ENCODE measurements around the gene CDC42EP5.
"Not testable (repeated sequence)": the region's sequence is repeated elsewhere in the genome, so short reads cannot be mapped to it uniquely, and the experiment has no call there.

Gene CDC42EP5

GRCh38 chr19:54473892-54474372 is 836 bp upstream of the CDC42EP5 start:
- peak overlapping the region; percentile 76 to 87 for H3K9ac ChIP-seq (ENCODE audit: low read depth in 1 of 2, low read length in 2 of 2)
- H3K36me3 ChIP-seq (ENCODE audit: control insufficient read depth in 2 of 2, insufficient read depth in 2 of 2, low read length in 2 of 2): peaks cover 0 to 4% of the 10 kb centered on the region in 2 donors
- H3K27me3 ChIP-seq (ENCODE audit: control insufficient read depth in 2 of 2, insufficient read depth in 2 of 2, low read length in 2 of 2): peaks cover 0 to 5% of the 10 kb centered on the region in 2 donors
- H3K9me3 ChIP-seq (ENCODE audit: control insufficient read depth in 2 of 2, low read length in 2 of 2): no peaks in the 10 kb centered on the region
- H3K27ac ChIP-seq (ENCODE audit: low read depth in 2 of 2, low read length in 2 of 2): peak overlapping the region; percentile 89 to 96
- H3K4me3 ChIP-seq (ENCODE audit: low read length in 2 of 2): peak overlapping the region; percentile 65 to 83
- peaks cover 22 to 28% of the 10 kb centered on the region in 2 donors for H3K4me1 ChIP-seq (ENCODE audit: control insufficient read depth in 2 of 2, insufficient read depth in 2 of 2, low read length in 2 of 2)

GRCh38 chr19:54470991-54471782 is 1.9 kb downstream of the CDC42EP5 start:
- H3K27me3 ChIP-seq (ENCODE audit: control insufficient read depth in 2 of 2, insufficient read depth in 2 of 2, low read length in 2 of 2): peaks cover 0 to 5% of the 10 kb centered on the region in 2 donors
- no peaks in the 10 kb centered on the region for H3K9me3 ChIP-seq (ENCODE audit: control insufficient read depth in 2 of 2, low read length in 2 of 2)
- peaks cover 0 to 4% of the 10 kb centered on the region in 2 donors for H3K36me3 ChIP-seq (ENCODE audit: control insufficient read depth in 2 of 2, insufficient read depth in 2 of 2, low read length in 2 of 2)
- H3K9ac ChIP-seq (ENCODE audit: low read depth in 1 of 2, low read length in 2 of 2): peak overlapping the region; percentile 87 to 98
- H3K4me1 ChIP-seq (ENCODE audit: control insufficient read depth in 2 of 2, insufficient read depth in 2 of 2, low read length in 2 of 2): peaks cover 17 to 47% of the 10 kb centered on the region in 2 donors
- H3K27ac ChIP-seq (ENCODE audit: low read depth in 2 of 2, low read length in 2 of 2): peak overlapping the region; percentile 95 to 99
- peak overlapping the region; percentile 77 to 79 for H3K4me3 ChIP-seq (ENCODE audit: low read length in 2 of 2)

GRCh38 chr19:54470276-54470887 is 2.7 kb downstream of the CDC42EP5 start:
- peaks cover 18 to 54% of the 10 kb centered on the region in 2 donors for H3K4me1 ChIP-seq (ENCODE audit: control insufficient read depth in 2 of 2, insufficient read depth in 2 of 2, low read length in 2 of 2)
- peak overlapping the region; percentile 95 to 99 for H3K27ac ChIP-seq (ENCODE audit: low read depth in 2 of 2, low read length in 2 of 2)
- peaks cover 4% of the 10 kb centered on the region in 2 donors for H3K36me3 ChIP-seq (ENCODE audit: control insufficient read depth in 2 of 2, insufficient read depth in 2 of 2, low read length in 2 of 2)
- peak overlapping the region; percentile 77 to 79 for H3K4me3 ChIP-seq (ENCODE audit: low read length in 2 of 2)
- H3K9me3 ChIP-seq (ENCODE audit: control insufficient read depth in 2 of 2, low read length in 2 of 2): no peaks in the 10 kb centered on the region
- H3K27me3 ChIP-seq (ENCODE audit: control insufficient read depth in 2 of 2, insufficient read depth in 2 of 2, low read length in 2 of 2): peaks cover 0 to 5% of the 10 kb centered on the region in 2 donors
- peak overlapping the region; percentile 87 to 98 for H3K9ac ChIP-seq (ENCODE audit: low read depth in 1 of 2, low read length in 2 of 2)

- peaks cover 0 to 5% of the 10 kb centered on the region in 2 donors for H3K27me3 ChIP-seq (ENCODE audit: control insufficient read depth in 2 of 2, insufficient read depth in 2 of 2, low read length in 2 of 2)
- no peaks in the 10 kb centered on the region for H3K9me3 ChIP-seq (ENCODE audit: control insufficient read depth in 2 of 2, low read length in 2 of 2)
- H3K36me3 ChIP-seq (ENCODE audit: control insufficient read depth in 2 of 2, insufficient read depth in 2 of 2, low read length in 2 of 2): peaks cover 4% of the 10 kb centered on the region in 2 donors
- H3K4me1 ChIP-seq (ENCODE audit: control insufficient read depth in 2 of 2, insufficient read depth in 2 of 2, low read length in 2 of 2): peaks cover 22 to 57% of the 10 kb centered on the region in 2 donors
- H3K9ac ChIP-seq (ENCODE audit: low read depth in 1 of 2, low read length in 2 of 2): peak overlapping the region; percentile 87 to 98
- peak overlapping the region; percentile 95 to 99 for H3K27ac ChIP-seq (ENCODE audit: low read depth in 2 of 2, low read length in 2 of 2)
- peak overlapping the region; percentile 77 to 79 for H3K4me3 ChIP-seq (ENCODE audit: low read length in 2 of 2)
Observed at GRCh38 chr19:54469496-54469934, 3.6 kb downstream of the CDC42EP5 start.

GRCh38 chr19:54466110-54466480 is 7.0 kb downstream of the CDC42EP5 start:
- Histone ChIP-seq H3K9ac (ENCODE audit: low read depth in 1 of 2, low read length in 2 of 2) (peak overlapping the region in 1 of 2 donors; percentile 26), H3K27ac (ENCODE audit: low read depth in 2 of 2, low read length in 2 of 2) (peak overlapping the region; percentile 99), H3K4me1 (ENCODE audit: control insufficient read depth in 2 of 2, insufficient read depth in 2 of 2, low read length in 2 of 2) (peaks cover 37 to 71% of the 10 kb centered on the region in 2 donors)
- not testable (repeated sequence) for H3K4me3 ChIP-seq (ENCODE audit: low read length in 2 of 2); H3K9me3 ChIP-seq (ENCODE audit: control insufficient read depth in 2 of 2, low read length in 2 of 2); H3K27me3 ChIP-seq (ENCODE audit: control insufficient read depth in 2 of 2, insufficient read depth in 2 of 2, low read length in 2 of 2); H3K36me3 ChIP-seq (ENCODE audit: control insufficient read depth in 2 of 2, insufficient read depth in 2 of 2, low read length in 2 of 2)

- Histone ChIP-seq H3K4me1 (ENCODE audit: control insufficient read depth in 2 of 2, insufficient read depth in 2 of 2, low read length in 2 of 2) (peaks cover 39 to 70% of the 10 kb centered on the region in 2 donors), H3K36me3 (ENCODE audit: control insufficient read depth in 2 of 2, insufficient read depth in 2 of 2, low read length in 2 of 2) (peaks cover 8 to 9% of the 10 kb centered on the region in 2 donors), H3K9me3 (ENCODE audit: control insufficient read depth in 2 of 2, low read length in 2 of 2) (no peaks in the 10 kb centered on the region), H3K4me3 (ENCODE audit: low read length in 2 of 2) (no peak overlapping the region), H3K27ac (ENCODE audit: low read depth in 2 of 2, low read length in 2 of 2) (peak overlapping the region; percentile 99), H3K27me3 (ENCODE audit: control insufficient read depth in 2 of 2, insufficient read depth in 2 of 2, low read length in 2 of 2) (peaks cover 0 to 5% of the 10 kb centered on the region in 2 donors), H3K9ac (ENCODE audit: low read depth in 1 of 2, low read length in 2 of 2) (peak overlapping the region in 1 of 2 donors; percentile 26)
Observed at GRCh38 chr19:54465426-54466109, 7.5 kb downstream of the CDC42EP5 start.

- Histone ChIP-seq H3K4me1 (ENCODE audit: control insufficient read depth in 2 of 2, insufficient read depth in 2 of 2, low read length in 2 of 2) (peaks cover 37 to 63% of the 10 kb centered on the region in 2 donors), H3K9ac (ENCODE audit: low read depth in 1 of 2, low read length in 2 of 2) (peak overlapping the region; percentile 56 to 69)
Observed at GRCh38 chr19:54464630-54465425, 8.3 kb downstream of the CDC42EP5 start.

GRCh38 chr19:54464044-54464629 is 9.0 kb downstream of the CDC42EP5 start:
- peaks cover 17 to 18% of the 10 kb centered on the region in 2 donors for H3K36me3 ChIP-seq (ENCODE audit: control insufficient read depth in 2 of 2, insufficient read depth in 2 of 2, low read length in 2 of 2)
- peak overlapping the region; percentile 99 for H3K27ac ChIP-seq (ENCODE audit: low read depth in 2 of 2, low read length in 2 of 2)
- H3K9me3 ChIP-seq (ENCODE audit: control insufficient read depth in 2 of 2, low read length in 2 of 2): no peaks in the 10 kb centered on the region
- peaks cover 32 to 56% of the 10 kb centered on the region in 2 donors for H3K4me1 ChIP-seq (ENCODE audit: control insufficient read depth in 2 of 2, insufficient read depth in 2 of 2, low read length in 2 of 2)
- H3K9ac ChIP-seq (ENCODE audit: low read depth in 1 of 2, low read length in 2 of 2): peak overlapping the region; percentile 56 to 69
- H3K4me3 ChIP-seq (ENCODE audit: low read length in 2 of 2): peak overlapping the region; percentile 70 to 76
- H3K27me3 ChIP-seq (ENCODE audit: control insufficient read depth in 2 of 2, insufficient read depth in 2 of 2, low read length in 2 of 2): no peaks in the 10 kb centered on the region

More at GRCh38 chr19:54464630-54465425, 8.3 kb downstream of the CDC42EP5 start:
- H3K36me3 ChIP-seq (ENCODE audit: control insufficient read depth in 2 of 2, insufficient read depth in 2 of 2, low read length in 2 of 2): peaks cover 12 to 14% of the 10 kb centered on the region in 2 donors
- peak overlapping the region; percentile 99 for H3K27ac ChIP-seq (ENCODE audit: low read depth in 2 of 2, low read length in 2 of 2)
- peaks cover 0 to 5% of the 10 kb centered on the region in 2 donors for H3K27me3 ChIP-seq (ENCODE audit: control insufficient read depth in 2 of 2, insufficient read depth in 2 of 2, low read length in 2 of 2)
- peak overlapping the region; percentile 70 to 76 for H3K4me3 ChIP-seq (ENCODE audit: low read length in 2 of 2)
- no peaks in the 10 kb centered on the region for H3K9me3 ChIP-seq (ENCODE audit: control insufficient read depth in 2 of 2, low read length in 2 of 2)

- peak within 1 kb of the TSS; percentile 73 to 76 for H3K4me3 ChIP-seq (ENCODE audit: low read length in 2 of 2)
- no peaks in the 10 kb centered on the region for H3K27me3 ChIP-seq (ENCODE audit: control insufficient read depth in 2 of 2, insufficient read depth in 2 of 2, low read length in 2 of 2)
- no peaks in the 10 kb centered on the region for H3K9me3 ChIP-seq (ENCODE audit: control insufficient read depth in 2 of 2, low read length in 2 of 2)
- H3K27ac ChIP-seq (ENCODE audit: low read depth in 2 of 2, low read length in 2 of 2): peak within 1 kb of the TSS; percentile 99
- H3K4me1 ChIP-seq (ENCODE audit: control insufficient read depth in 2 of 2, insufficient read depth in 2 of 2, low read length in 2 of 2): peaks cover 32 to 51% of the 10 kb centered on the region in 2 donors
- peaks cover 23% of the 10 kb centered on the region in 2 donors for H3K36me3 ChIP-seq (ENCODE audit: control insufficient read depth in 2 of 2, insufficient read depth in 2 of 2, low read length in 2 of 2)
- peak within 1 kb of the TSS; percentile 84 to 94 for H3K9ac ChIP-seq (ENCODE audit: low read depth in 1 of 2, low read length in 2 of 2)
Observed at GRCh38 chr19:54463531-54464043, 9.5 kb downstream of the CDC42EP5 start, which contains the start of gene LENG9. TSS of gene LENG9 (minus strand) at chr19:54463778. CDS start at chr19:54463526, 252 bp downstream.

Data from mucosa of rectum (tissue), 2 donors.